Measurements from ENCODE around the gene CLHC1. TPM values are rescaled to one million over a fixed set of nuclear protein-coding genes. Genes with fewer than 3 reads are reported as not detected.

Gene CLHC1
- total RNA-seq, 1 experiment from 2014 or later: 11.1 TPM

- no peaks in the 10 kb centered on the region for H3K9me2 ChIP-seq (ENCODE audit: insufficient read depth)
- H3K9ac ChIP-seq (ENCODE audit: low read length): no peak overlapping the region
- no TSS peak for BruUV-seq (replicated peaks)
- no peak overlapping the region for H2AFZ ChIP-seq (ENCODE audit: low read depth, low read length, poor library complexity, severe bottlenecking)
- H3K79me2 ChIP-seq (ENCODE audit: insufficient read depth, low read length): peaks cover 40% of the 10 kb centered on the region
- H3K27ac ChIP-seq (ENCODE audit: low read depth, low read length): no peak overlapping the region; the same call in 1 of the 2 replicates
- ChIA-PET CTCF (no interaction called here), POLR2A (interaction anchor here (0.6 to 1.3 kb wide), 2 partner anchors 18 to 24 kb away, joined by 3 read pairs; no protein-coding TSS in a partner anchor), RAD21 (ENCODE audit: low non-redundant PET in 1 of 2, low total read pairs in 2 of 2, uncharacterized antibody in 2 of 2, unreplicated experiment in 2 of 2) (no interaction called here)
- DNase-seq (ENCODE audit: low read depth, low spot score) (no peak), ATAC-seq (no peak)
- peaks cover 3 to 6% of the 10 kb centered on the region in 2 experiments; a peak in 3 of 4 replicates for H3K4me1 ChIP-seq (ENCODE audit: control insufficient read depth in 1 of 2, insufficient read depth in 2 of 2, low read length in 2 of 2)
- H3K9me3 ChIP-seq (ENCODE audit: control insufficient read depth in 1 of 2, insufficient read depth in 1 of 2, low read depth in 1 of 2, low read length in 2 of 2): no peaks in the 10 kb centered on the region
- H3K4me3 ChIP-seq (replicated peaks in 1 of 2; ENCODE audit: low read depth in 1 of 2, low read length in 2 of 2): no peak overlapping the region
- TF ChIP-seq, protein P1, sequence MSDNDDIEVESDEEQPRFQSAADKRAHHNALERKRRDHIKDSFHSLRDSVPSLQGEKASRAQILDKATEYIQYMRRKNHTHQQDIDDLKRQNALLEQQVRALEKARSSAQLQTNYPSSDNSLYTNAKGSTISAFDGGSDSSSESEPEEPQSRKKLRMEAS (IDR thresholded peaks at IDR 0.05): no peak
- no peak for TF ChIP-seq RAD21 (IDR thresholded peaks at IDR 0.05; ENCODE audit: low read depth)
- TF ChIP-seq TCF7L2 (IDR thresholded peaks at IDR 0.05; ENCODE audit: borderline replicate concordance, extremely low read depth, insufficient read depth, insufficient read length): no peak
- no peak for TF ChIP-seq YY1 (IDR thresholded peaks at IDR 0.05; ENCODE audit: extremely low read depth, insufficient replicate concordance, low read depth, low read length)
- TF ChIP-seq SP1 (IDR thresholded peaks at IDR 0.05; ENCODE audit: low read depth): no peak
- no peak for TF ChIP-seq FOSL1 (IDR thresholded peaks at IDR 0.05; ENCODE audit: low read depth)
- TF ChIP-seq EGR1 (IDR thresholded peaks at IDR 0.05; ENCODE audit: low read depth): no peak
- TF ChIP-seq CTCF (IDR thresholded peaks at IDR 0.05 in 2 of 3, conservative IDR thresholded peaks at IDR 0.05 in 1 of 3; ENCODE audit: borderline replicate concordance in 1 of 3, insufficient read depth in 1 of 3, low read depth in 2 of 3, low read length in 2 of 3): no peak
- TF ChIP-seq JUND (IDR thresholded peaks at IDR 0.05): 0 out of 2 replicates have a peak, but pooled peaks have one; percentile 8
- TF ChIP-seq SIN3A (IDR thresholded peaks at IDR 0.05; ENCODE audit: low read depth): no peak
- 0 out of 2 replicates have a peak, but pooled peaks have one; percentile 49 for TF ChIP-seq POLR2AphosphoS5 (IDR thresholded peaks at IDR 0.05; ENCODE audit: low read depth, low read length)
- TF ChIP-seq ZNF274 (IDR thresholded peaks at IDR 0.05; ENCODE audit: low read depth, low read length): no peak
- no peak for TF ChIP-seq ATF3 (IDR thresholded peaks at IDR 0.05)
- TF ChIP-seq CEBPB (IDR thresholded peaks at IDR 0.05; ENCODE audit: low read depth): no peak
- H4K20me1 ChIP-seq (ENCODE audit: insufficient read depth): peaks cover 10% of the 10 kb centered on the region; the same call in 1 of the 2 replicates
- intact Hi-C loops (cut with micrococcal nuclease): no loop called here
- peaks cover 32 to 47% of the 10 kb centered on the region in 2 experiments for H3K36me3 ChIP-seq (ENCODE audit: control insufficient read depth in 1 of 2, insufficient read depth in 2 of 2, low read length in 2 of 2)
- H3K27me3 ChIP-seq (ENCODE audit: insufficient read depth, low read length): no peaks in the 10 kb centered on the region
- H3K4me2 ChIP-seq (ENCODE audit: low read length): no peak overlapping the region
Observed at GRCh38 chr2:55236992-55237543, 5.0 kb upstream of the CLHC1 start.

Data from HCT116 (cell line).